CD4-positive, alpha-beta T cell treated with Interleukin-4 for 1 hour (primary cell): ENCODE results near the gene SMDT1.
"Not testable (repeated sequence)": the region's sequence is repeated elsewhere in the genome, so short reads cannot be mapped to it uniquely, and the experiment has no call there.

Experiments
- DNase-seq, 2 donors: peaks; one replicate each; pipeline ENCODE4 v3.0.0-alpha.2; 2020 to 2022

SMDT1 gene

DNA sequence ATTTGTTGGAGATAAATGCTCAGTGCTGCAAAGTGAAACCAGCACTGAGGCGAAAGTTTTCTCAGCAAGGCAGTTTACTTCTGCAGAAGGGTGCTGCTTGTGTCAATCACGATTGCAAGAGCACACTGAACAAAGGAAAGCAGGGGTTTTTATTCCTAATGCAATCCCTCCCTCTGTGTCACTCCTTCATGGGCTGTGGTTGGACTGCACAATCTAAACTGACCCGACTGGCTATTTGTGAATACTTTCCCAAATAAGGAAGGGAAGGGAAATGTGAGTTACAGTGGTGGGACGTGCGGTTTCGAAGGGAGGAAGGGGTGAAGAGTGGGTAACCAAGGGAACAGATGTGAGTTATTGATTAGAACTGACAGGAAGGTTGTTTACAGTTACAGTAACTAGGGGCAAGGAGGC is 35.9 kb downstream of the SMDT1 start:
- not testable (repeated sequence) for DNase-seq

GRCh38 chr22:42116848-42117424 is 37.4 kb downstream of the SMDT1 start:
- no peak for DNase-seq

DNA sequence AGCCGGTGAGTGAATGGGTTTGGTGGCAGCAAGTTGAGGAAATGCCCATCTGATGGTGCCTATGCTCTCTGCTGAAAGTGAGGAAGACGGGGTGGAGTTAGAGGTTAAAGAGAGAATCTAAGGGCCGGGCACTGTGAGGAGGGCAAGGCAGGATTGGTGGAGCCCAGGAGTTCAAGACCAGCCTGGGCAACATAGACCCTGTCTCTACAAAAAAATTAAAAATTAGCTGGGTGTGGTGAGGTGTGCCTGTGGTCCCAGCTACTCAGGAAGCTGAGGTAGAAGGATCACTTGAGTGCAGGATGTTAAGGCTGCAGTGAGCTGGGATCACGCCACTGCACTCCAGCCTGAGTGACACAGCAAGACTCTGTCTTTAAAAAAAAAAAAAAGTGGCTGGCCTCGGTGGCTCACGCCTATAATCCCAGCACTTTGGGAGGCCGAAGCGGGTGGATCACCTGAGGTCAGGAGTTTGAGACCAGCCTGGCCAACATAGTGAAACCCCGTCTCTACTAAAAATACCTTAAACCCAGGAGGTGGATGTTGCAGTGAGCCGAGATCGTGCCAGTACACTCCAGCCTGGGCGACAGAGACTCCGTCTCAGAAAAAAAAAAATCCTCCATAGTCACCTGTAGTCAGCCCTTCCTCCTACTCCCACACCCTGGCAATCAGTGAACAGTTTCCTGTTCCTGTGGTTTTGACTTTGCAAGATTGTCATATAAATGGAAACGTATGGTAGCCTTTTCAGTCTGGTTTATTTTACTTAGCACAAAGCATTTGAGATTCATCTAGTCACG is 40.9 kb downstream of the SMDT1 start:
- DNase-seq = peak in 1 of 2 donors; percentile 60

DNA sequence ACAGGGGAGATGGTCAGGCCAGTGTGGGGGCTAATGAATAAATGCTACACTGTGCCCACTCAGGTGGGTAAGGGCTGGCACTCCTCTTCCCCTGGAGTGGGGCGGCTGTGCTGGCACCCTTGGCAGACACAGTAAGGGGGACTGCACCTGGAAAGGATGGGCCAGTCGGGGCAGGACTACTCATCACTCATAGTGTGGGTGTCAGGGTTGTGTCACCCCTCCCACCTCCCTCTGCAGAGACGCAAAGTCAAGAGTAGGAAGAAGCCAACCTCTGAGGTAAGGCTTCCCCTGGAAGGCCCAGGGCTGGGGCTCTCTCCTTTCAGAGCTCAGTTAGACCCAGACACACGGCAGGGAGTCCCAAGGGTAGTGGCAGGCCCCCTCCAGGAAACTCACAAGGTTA is 44.0 kb downstream of the SMDT1 start:
- DNase-seq = not testable (repeated sequence)

DNA sequence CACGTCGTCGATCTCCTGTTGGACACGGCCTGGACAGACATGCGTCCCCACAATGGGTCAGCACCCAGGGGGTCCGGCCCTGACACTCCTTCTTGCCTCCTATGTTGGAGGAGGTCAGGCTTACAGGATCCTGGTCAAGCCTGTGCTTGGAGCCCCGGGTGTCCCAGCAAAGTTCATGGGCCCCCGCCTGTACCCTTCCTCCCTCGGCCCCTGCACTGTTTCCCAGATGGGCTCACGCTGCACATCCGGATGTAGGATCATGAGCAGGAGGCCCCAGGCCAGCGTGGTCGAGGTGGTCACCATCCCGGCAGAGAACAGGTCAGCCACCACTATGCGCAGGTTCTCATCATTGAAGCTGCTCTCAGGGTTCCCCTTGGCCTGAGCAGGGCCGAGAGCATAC is 48.1 kb downstream of the SMDT1 start:
- DNase-seq = no peak

DNA sequence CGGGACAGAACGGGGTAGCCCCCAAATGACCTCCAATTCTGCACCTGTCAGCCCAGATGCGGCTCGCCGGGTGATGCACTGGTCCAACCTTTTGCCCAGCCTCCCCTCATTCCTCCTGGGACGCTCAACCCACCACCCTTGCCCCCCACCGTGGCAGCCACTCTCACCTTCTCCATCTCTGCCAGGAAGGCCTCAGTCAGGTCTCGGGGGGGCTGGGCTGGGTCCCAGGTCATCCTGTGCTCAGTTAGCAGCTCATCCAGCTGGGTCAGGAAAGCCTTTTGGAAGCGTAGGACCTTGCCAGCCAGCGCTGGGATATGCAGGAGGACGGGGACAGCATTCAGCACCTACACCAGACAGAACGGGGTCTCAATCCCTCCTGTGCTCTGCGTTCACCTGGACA is 48.5 kb downstream of the SMDT1 start:
- not testable (repeated sequence) for DNase-seq

DNA sequence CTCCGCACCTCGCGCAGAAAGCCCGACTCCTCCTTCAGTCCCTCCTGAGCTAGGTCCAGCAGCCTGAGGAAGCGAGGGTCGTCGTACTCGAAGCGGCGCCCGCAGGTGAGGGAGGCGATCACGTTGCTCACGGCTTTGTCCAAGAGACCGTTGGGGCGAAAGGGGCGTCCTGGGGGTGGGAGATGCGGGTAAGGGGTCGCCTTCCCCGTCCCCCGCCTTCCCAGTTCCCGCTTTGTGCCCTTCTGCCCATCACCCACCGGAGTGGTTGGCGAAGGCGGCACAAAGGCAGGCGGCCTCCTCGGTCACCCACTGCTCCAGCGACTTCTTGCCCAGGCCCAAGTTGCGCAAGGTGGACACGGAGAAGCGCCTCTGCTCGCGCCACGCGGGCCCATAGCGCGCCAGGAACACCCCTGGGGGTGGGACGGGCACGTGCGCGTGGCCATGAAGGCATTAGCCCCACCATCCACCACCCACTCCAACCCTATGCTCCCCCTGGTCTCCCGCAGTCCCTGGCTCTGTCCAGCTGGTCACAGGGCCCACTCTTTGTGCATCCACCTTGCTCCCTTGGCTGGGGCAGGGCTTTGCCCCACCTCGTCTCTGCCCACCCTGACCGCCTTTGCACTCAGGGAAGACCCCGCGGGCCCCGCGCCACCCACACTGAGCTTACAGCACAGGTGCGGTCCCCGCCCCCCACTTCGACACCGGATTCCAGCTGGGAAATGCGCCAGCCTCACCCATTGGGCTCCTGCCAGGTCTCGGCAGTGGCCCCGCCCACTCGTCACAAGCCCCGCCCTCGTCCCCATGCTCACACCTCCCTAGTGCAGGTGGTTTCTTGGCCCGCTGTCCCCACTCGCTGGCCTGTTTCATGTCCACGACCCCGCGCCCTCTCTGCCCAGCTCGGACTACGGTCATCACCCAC is 49.5 kb downstream of the SMDT1 start:
- DNase-seq = not testable (repeated sequence)

DNA sequence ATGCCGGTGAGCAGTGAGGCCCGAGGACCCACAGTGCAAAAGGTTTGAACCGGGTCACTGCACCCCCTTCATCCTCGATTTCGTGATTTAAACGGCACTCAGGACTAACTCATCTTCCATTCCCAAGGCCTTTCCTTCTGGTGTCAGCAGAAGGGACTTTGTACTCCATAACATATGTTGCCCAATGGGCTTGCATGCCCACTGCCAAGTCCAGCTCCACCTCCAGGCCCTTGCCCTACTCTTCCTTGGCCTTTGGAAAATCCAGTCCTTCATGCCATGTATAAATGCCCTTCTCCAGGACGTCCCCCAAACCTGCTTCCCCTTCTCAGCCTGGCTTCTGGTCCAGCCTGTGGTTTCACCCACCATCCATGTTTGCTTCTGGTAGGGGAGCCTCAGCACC is 50.7 kb downstream of the SMDT1 start:
- DNase-seq = not testable (repeated sequence)

GRCh38 chr22:42130639-42131431 is 51.3 kb downstream of the SMDT1 start, which contains the start of gene CYP2D6:
Gene CYP2D6, minus strand, starts transcription at chr22:42130810. Its CDS starts 19 bp downstream, at chr22:42130791.
- DNase-seq = not testable (repeated sequence)

DNA sequence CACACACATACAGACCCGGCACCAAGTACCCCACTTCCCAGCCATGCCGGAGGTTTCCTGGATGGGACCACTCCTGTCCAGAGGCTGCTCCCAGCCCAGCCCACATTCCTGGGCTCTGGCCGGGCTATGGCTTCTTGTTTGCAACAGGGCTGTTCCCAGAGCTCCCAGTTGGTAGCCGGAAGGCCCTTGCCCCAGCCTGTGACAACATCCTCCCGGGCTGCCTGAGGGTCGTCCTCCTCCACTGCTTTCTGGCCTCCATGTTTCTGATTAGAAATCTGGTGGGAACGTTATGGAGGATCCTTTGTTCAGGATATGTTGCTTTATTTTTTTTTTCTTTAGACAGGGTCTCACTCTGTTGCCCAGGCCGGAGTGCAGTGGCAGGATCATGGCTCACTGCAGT is 52.1 kb downstream of the SMDT1 start:
- no peak for DNase-seq

GRCh38 chr22:42132457-42132856 is 53.0 kb downstream of the SMDT1 start:
- DNase-seq = no peak
